PFSK-1 (cell line): ENCODE results near the gene LRCOL1.

Experiments used
- POLR2AphosphoS5 ChIP-seq: IDR thresholded peaks from 2 replicates; pipeline ENCODE4 v1.6.1; 2012; ENCODE audit warnings: low read depth, mild to moderate bottlenecking, control low read depth, low read length, moderate library complexity
- REST ChIP-seq, 2 experiments: IDR thresholded peaks; 2 replicates each; pipeline versions ENCODE4 v1.6.1 to v1.8.0; 2011 to 2012; ENCODE audit warnings: low read depth in 2 of 2, low read length in 2 of 2, control low read depth in 1 of 2, inconsistent platforms in 1 of 2, mild to moderate bottlenecking in 1 of 2, moderate library complexity in 1 of 2; ENCODE audit not compliant: insufficient read depth in 1 of 2
- SIN3A ChIP-seq: IDR thresholded peaks from 2 replicates; pipeline ENCODE4 v1.6.1; 2012; ENCODE audit warnings: mild to moderate bottlenecking, low read length, moderate library complexity, borderline replicate concordance; ENCODE audit not compliant: insufficient read depth
- TAF1 ChIP-seq: IDR thresholded peaks from 2 replicates; pipeline ENCODE4 v1.6.1; 2012; ENCODE audit warnings: low read length, control low read depth, borderline replicate concordance; ENCODE audit not compliant: insufficient read depth

- TF ChIP-seq POLR2AphosphoS5, result peak; percentile 61; the same call in 1 of the 2 replicates
- no peak for TF ChIP-seq REST (IDR thresholded peaks at IDR 0.05; ENCODE audit: insufficient read depth in 1 of 2, low read depth in 2 of 2, low read length in 2 of 2)
- no peak for TF ChIP-seq SIN3A
- TF ChIP-seq TAF1, result no peak
Measured at GRCh38 chr12:132624910-132625630, 14.7 kb upstream of the LRCOL1 start.
